Measurements from ENCODE around the gene AK4.
"Not testable (repeated sequence)": the region's sequence is repeated elsewhere in the genome, so short reads cannot be mapped to it uniquely, and the experiment has no call there.

AK4 gene

GRCh38 chr1:65148178-65148547, at the start of gene AK4:
Gene AK4 (plus strand): TSS chr1:65148203. CDS start chr1:65148408, 205 bp downstream.
- not testable (repeated sequence) for DNase-seq

GRCh38 chr1:65103807-65104206, 44.2 kb upstream of the AK4 start:
- DNase-seq: no peak

GRCh38 chr1:65104854-65105534, 43.0 kb upstream of the AK4 start:
- DNase-seq: no peak

GRCh38 chr1:65105596-65105995, 42.4 kb upstream of the AK4 start:
- DNase-seq: no peak

GRCh38 chr1:65108025-65108642, 39.9 kb upstream of the AK4 start:
- no peak for DNase-seq

- no peak for DNase-seq
These were observed 38.5 kb upstream of the AK4 start for GRCh38 chr1:65109487-65109886.

- no peak for DNase-seq
These were observed 35.2 kb upstream of the AK4 start for GRCh38 chr1:65112811-65113210.

- no peak for DNase-seq
These were observed 34.7 kb upstream of the AK4 start for GRCh38 chr1:65113298-65113697.

- no peak for DNase-seq
These were observed 33.7 kb upstream of the AK4 start for GRCh38 chr1:65114322-65114721.

GRCh38 chr1:65119951-65120350, 28.1 kb upstream of the AK4 start:
- no peak for DNase-seq

GRCh38 chr1:65129104-65129503, 18.9 kb upstream of the AK4 start:
- DNase-seq: not testable (repeated sequence)

- no peak for DNase-seq
These were observed 9.5 kb upstream of the AK4 start for GRCh38 chr1:65138524-65138923.

- DNase-seq: not testable (repeated sequence)
These were observed 8.2 kb upstream of the AK4 start for GRCh38 chr1:65139793-65140192.

- no peak for DNase-seq
These were observed 6.6 kb upstream of the AK4 start for GRCh38 chr1:65141394-65141793.

- DNase-seq: no peak
These were observed 6.1 kb upstream of the AK4 start for GRCh38 chr1:65141918-65142317.

- not testable (repeated sequence) for DNase-seq
These were observed 4.8 kb upstream of the AK4 start for GRCh38 chr1:65143112-65143658.

GRCh38 chr1:65146908-65147423, 1.0 kb upstream of the AK4 start:
- no peak for DNase-seq

GRCh38 chr1:65147424-65148177, 402 bp upstream of the AK4 start:
- no peak for DNase-seq

GRCh38 chr1:65148548-65149350, 746 bp downstream of the AK4 start:
- DNase-seq: no peak

GRCh38 chr1:65149351-65150107, 1.5 kb downstream of the AK4 start:
- DNase-seq: no peak

GRCh38 chr1:65150108-65150463, 2.1 kb downstream of the AK4 start:
- no peak for DNase-seq

Data from MV-4-11 (cell line).